Large intestine (tissue), 3 donors: ENCODE data around the gene GPR158. TPM values are rescaled to one million over a fixed set of nuclear protein-coding genes. Genes with fewer than 3 reads are reported as not detected.
"Not testable (repeated sequence)": the region's sequence is repeated elsewhere in the genome, so short reads cannot be mapped to it uniquely, and the experiment has no call there.

Source experiments
- DNase-seq, 2 donors: peaks; one replicate each; pipeline versions ENCODE4 v3.0.0 to v3.0.0-alpha.2; 2013
- H3K27ac ChIP-seq: one replicate; pipeline ENCODE4 v1.5.1; 2013; ENCODE audit warnings: low read length
- H3K27me3 ChIP-seq: 2 replicates; pipeline ENCODE4 v1.6.1; 2013; ENCODE audit warnings: low read length; ENCODE audit not compliant: control insufficient read depth, insufficient read depth
- H3K36me3 ChIP-seq: 2 replicates; pipeline ENCODE4 v1.6.1; 2013; ENCODE audit warnings: low read length; ENCODE audit not compliant: control insufficient read depth, insufficient read depth
- H3K4me1 ChIP-seq: one replicate; pipeline ENCODE4 v1.6.1; 2013; ENCODE audit warnings: low read length; ENCODE audit not compliant: control insufficient read depth, insufficient read depth
- H3K4me3 ChIP-seq: one replicate; pipeline ENCODE4 v1.5.1; 2013; ENCODE audit warnings: low read length
- H3K9me3 ChIP-seq: one replicate; pipeline ENCODE4 v1.6.1; 2013; ENCODE audit warnings: mild to moderate bottlenecking, low read depth, low read length, moderate library complexity; ENCODE audit not compliant: control insufficient read depth
- WGBS: methylation state at CpG from one replicate; pipeline ENCODE4 v1.1.5; 2013; ENCODE audit warnings: low lambda C conversion rate; ENCODE audit not compliant: insufficient coverage; 5-methylcytosine and 5-hydroxymethylcytosine counted together
- polyA plus RNA-seq: library from polyadenylated mRNA; unstranded; fragments of 120-200 nt; gene quantifications from one replicate; pipeline ENCODE4 v1.2.1, GENCODE V29; 2013

The GPR158 gene
- polyA plus RNA-seq, 1 donor: 0.33 TPM

- H3K4me1 ChIP-seq: no peaks in the 10 kb centered on the region
- no peak overlapping the region for H3K4me3 ChIP-seq
- no peaks in the 10 kb centered on the region for H3K9me3 ChIP-seq
- H3K27ac ChIP-seq: no peak overlapping the region
- no peaks in the 10 kb centered on the region for H3K27me3 ChIP-seq
- no peaks in the 10 kb centered on the region for H3K36me3 ChIP-seq
- DNase-seq: no peak
- WGBS: no CpG with 5 or more reads among the region's 2 CpGs
These were observed 125.3 kb downstream of the GPR158 start for GRCh38 chr10:25300073-25300472.

- H3K36me3 ChIP-seq: no peaks in the 10 kb centered on the region
- DNase-seq: no peak
- H3K27ac ChIP-seq: no peak overlapping the region
- no peak overlapping the region for H3K4me3 ChIP-seq
- H3K27me3 ChIP-seq: no peaks in the 10 kb centered on the region
- no peaks in the 10 kb centered on the region for H3K4me1 ChIP-seq
- 94% methylated on average over 3 of the region's 4 CpGs for WGBS
- H3K9me3 ChIP-seq: no peaks in the 10 kb centered on the region
These were observed 129.8 kb downstream of the GPR158 start for GRCh38 chr10:25304606-25305005.

- WGBS: 100% methylated on average over 1 of the region's 1 CpG
- Histone ChIP-seq H3K9me3 (no peaks in the 10 kb centered on the region), H3K4me1 (no peaks in the 10 kb centered on the region), H3K36me3 (no peaks in the 10 kb centered on the region), H3K27me3 (no peaks in the 10 kb centered on the region), H3K4me3 (no peak overlapping the region), H3K27ac (no peak overlapping the region)
- DNase-seq: no peak
These were observed 131.6 kb downstream of the GPR158 start for GRCh38 chr10:25306386-25306785.

GRCh38 chr10:25308278-25308677, 133.5 kb downstream of the GPR158 start:
- no peak overlapping the region for H3K4me3 ChIP-seq
- H3K36me3 ChIP-seq: no peaks in the 10 kb centered on the region
- H3K27ac ChIP-seq: no peak overlapping the region
- no peak for DNase-seq
- H3K27me3 ChIP-seq: no peaks in the 10 kb centered on the region
- no peaks in the 10 kb centered on the region for H3K4me1 ChIP-seq
- WGBS: no CpG with 5 or more reads among the region's 3 CpGs
- no peaks in the 10 kb centered on the region for H3K9me3 ChIP-seq

- WGBS: 60% methylated on average over 2 of the region's 9 CpGs
- not testable (repeated sequence) for H3K9me3 ChIP-seq, H3K4me3 ChIP-seq, DNase-seq, H3K27me3 ChIP-seq, H3K27ac ChIP-seq, H3K4me1 ChIP-seq, H3K36me3 ChIP-seq
These were observed 142.9 kb downstream of the GPR158 start for GRCh38 chr10:25317596-25318211.

GRCh38 chr10:25327273-25327672, 152.5 kb downstream of the GPR158 start:
- no peak overlapping the region for H3K27ac ChIP-seq
- no peak overlapping the region for H3K4me3 ChIP-seq
- H3K27me3 ChIP-seq: no peaks in the 10 kb centered on the region
- 20% methylated on average over 1 of the region's 3 CpGs for WGBS
- H3K36me3 ChIP-seq: no peaks in the 10 kb centered on the region
- no peak for DNase-seq
- H3K9me3 ChIP-seq: no peaks in the 10 kb centered on the region
- H3K4me1 ChIP-seq: no peaks in the 10 kb centered on the region

GRCh38 chr10:25328361-25328760, 153.6 kb downstream of the GPR158 start:
- Histone ChIP-seq H3K36me3 (no peaks in the 10 kb centered on the region), H3K27me3 (no peaks in the 10 kb centered on the region), H3K4me3 (no peak overlapping the region), H3K4me1 (no peaks in the 10 kb centered on the region), H3K27ac (no peak overlapping the region), H3K9me3 (no peaks in the 10 kb centered on the region)
- WGBS: no CpG with 5 or more reads among the region's 3 CpGs
- DNase-seq: no peak

- no CpG with 5 or more reads among the region's 5 CpGs for WGBS
These were observed 154.8 kb downstream of the GPR158 start for GRCh38 chr10:25329587-25329986.

GRCh38 chr10:25334445-25334844, 159.6 kb downstream of the GPR158 start:
- Histone ChIP-seq H3K27ac (no peak overlapping the region), H3K9me3 (no peaks in the 10 kb centered on the region), H3K36me3 (no peaks in the 10 kb centered on the region), H3K4me1 (no peaks in the 10 kb centered on the region), H3K4me3 (no peak overlapping the region), H3K27me3 (no peaks in the 10 kb centered on the region)
- DNase-seq: no peak
- WGBS: no CpG with 5 or more reads among the region's 2 CpGs

More at GRCh38 chr10:25329587-25329986, 154.8 kb downstream of the GPR158 start:
- H3K9me3 ChIP-seq, H3K4me1 ChIP-seq, DNase-seq, H3K27me3 ChIP-seq, H3K27ac ChIP-seq, H3K36me3 ChIP-seq, H3K4me3 ChIP-seq: not testable (repeated sequence)

- Histone ChIP-seq H3K36me3 (no peaks in the 10 kb centered on the region), H3K4me1 (no peaks in the 10 kb centered on the region), H3K27ac (no peak overlapping the region), H3K4me3 (no peak overlapping the region), H3K9me3 (no peaks in the 10 kb centered on the region), H3K27me3 (no peaks in the 10 kb centered on the region)
- DNase-seq: no peak
These were observed 161.5 kb downstream of the GPR158 start for GRCh38 chr10:25336330-25336729.

- Histone ChIP-seq H3K4me3 (no peak overlapping the region), H3K27me3 (no peaks in the 10 kb centered on the region), H3K36me3 (no peaks in the 10 kb centered on the region), H3K9me3 (no peaks in the 10 kb centered on the region), H3K27ac (no peak overlapping the region), H3K4me1 (no peaks in the 10 kb centered on the region)
- WGBS: no CpG with 5 or more reads among the region's 12 CpGs
- DNase-seq: no peak
These were observed 163.5 kb downstream of the GPR158 start for GRCh38 chr10:25338271-25338670.
